HG03095 (cell line): Measurements from ENCODE around the gene TBL1X.

ENCODE experiments used
- ATAC-seq: cut with Tn5 transposase; IDR thresholded peaks from one replicate; pipeline ENCODE4 v1.9.1; 2021; ENCODE audit warnings: moderate library complexity; ENCODE audit not compliant: unreplicated experiment

The TBL1X gene

GRCh38 chrX:9578083-9578779, 113.4 kb downstream of the TBL1X start:
- ATAC-seq = no peak

GRCh38 chrX:9581771-9582385, 117.0 kb downstream of the TBL1X start:
- no peak for ATAC-seq

- no peak for ATAC-seq
Observed at GRCh38 chrX:9582956-9583355, 118.1 kb downstream of the TBL1X start.

GRCh38 chrX:9586992-9587392, 122.1 kb downstream of the TBL1X start:
- ATAC-seq = no peak

GRCh38 chrX:9587642-9588041, 122.8 kb downstream of the TBL1X start:
- ATAC-seq = no peak

GRCh38 chrX:9591496-9591895, 126.6 kb downstream of the TBL1X start:
- no peak for ATAC-seq

GRCh38 chrX:9593756-9594155, 128.9 kb downstream of the TBL1X start:
- no peak for ATAC-seq

- no peak for ATAC-seq
Observed at GRCh38 chrX:9595174-9595573, 130.3 kb downstream of the TBL1X start.

- no peak for ATAC-seq
Observed at GRCh38 chrX:9596837-9597236, 132.0 kb downstream of the TBL1X start.

- ATAC-seq = no peak
Observed at GRCh38 chrX:9597361-9598035, 132.6 kb downstream of the TBL1X start.

- ATAC-seq = no peak
Observed at GRCh38 chrX:9598344-9598743, 133.5 kb downstream of the TBL1X start.

- ATAC-seq = no peak
Observed at GRCh38 chrX:9604111-9604907, 139.5 kb downstream of the TBL1X start.

GRCh38 chrX:9604908-9605306, 140.0 kb downstream of the TBL1X start:
- ATAC-seq = no peak

GRCh38 chrX:9605484-9605883, 140.6 kb downstream of the TBL1X start:
- no peak for ATAC-seq

- ATAC-seq = no peak
Observed at GRCh38 chrX:9606971-9607370, 142.1 kb downstream of the TBL1X start.

GRCh38 chrX:9609499-9609898, 144.6 kb downstream of the TBL1X start:
- ATAC-seq = no peak

- ATAC-seq = no peak
Observed at GRCh38 chrX:9609987-9610386, 145.1 kb downstream of the TBL1X start.

GRCh38 chrX:9610771-9611392, 146.0 kb downstream of the TBL1X start:
- no peak for ATAC-seq

- ATAC-seq = no peak
Observed at GRCh38 chrX:9611436-9612145, 146.7 kb downstream of the TBL1X start.

- ATAC-seq = no peak
Observed at GRCh38 chrX:9612146-9612505, 147.3 kb downstream of the TBL1X start.
